T-helper 1 cell treated with Interleukin-12 subunit alpha and Interleukin-12 subunit beta and Interleukin-4 antibody, amounts not matched to agents 30 μg/mL and 1 μg/mL, for 36 hours (primary cell): ENCODE data around the gene PDE4B.

Experiments used
- H3K27ac Mint-ChIP-seq: one replicate; pipeline ENCODE4 v1.8.0; 2021; ENCODE audit warnings: mild to moderate bottlenecking, mixed read lengths
- H3K27me3 Mint-ChIP-seq: one replicate; pipeline ENCODE4 v1.8.0; 2021; ENCODE audit warnings: low read depth, mixed read lengths
- H3K36me3 Mint-ChIP-seq: one replicate; pipeline ENCODE4 v1.8.0; 2021; ENCODE audit warnings: low read depth, mixed read lengths
- H3K4me1 Mint-ChIP-seq: one replicate; pipeline ENCODE4 v1.8.0; 2021; ENCODE audit warnings: low read depth, mixed read lengths
- H3K4me3 Mint-ChIP-seq: one replicate; pipeline ENCODE4 v1.8.0; 2021; ENCODE audit warnings: mild to moderate bottlenecking, moderate library complexity, mixed read lengths
- H3K9me3 Mint-ChIP-seq: one replicate; pipeline ENCODE4 v1.8.0; 2021; ENCODE audit warnings: mixed read lengths

Gene PDE4B

GRCh38 chr1:66353257-66353656 is 560.6 kb downstream of the PDE4B start:
- H3K4me1 Mint-ChIP-seq: peaks cover 88% of the 10 kb centered on the region
- H3K4me3 Mint-ChIP-seq: no peak overlapping the region
- peaks cover 53% of the 10 kb centered on the region for H3K36me3 Mint-ChIP-seq
- H3K9me3 Mint-ChIP-seq: peaks cover 3% of the 10 kb centered on the region
- H3K27ac Mint-ChIP-seq: peak overlapping the region; percentile 43
- no peaks in the 10 kb centered on the region for H3K27me3 Mint-ChIP-seq

GRCh38 chr1:66354311-66355201 is 561.9 kb downstream of the PDE4B start:
- no peak overlapping the region for H3K4me3 Mint-ChIP-seq
- H3K9me3 Mint-ChIP-seq: peaks cover 3% of the 10 kb centered on the region
- H3K27me3 Mint-ChIP-seq: no peaks in the 10 kb centered on the region
- H3K4me1 Mint-ChIP-seq: peaks cover 88% of the 10 kb centered on the region
- no peak overlapping the region for H3K27ac Mint-ChIP-seq
- peaks cover 56% of the 10 kb centered on the region for H3K36me3 Mint-ChIP-seq

- H3K4me1 Mint-ChIP-seq: peaks cover 84% of the 10 kb centered on the region
- H3K4me3 Mint-ChIP-seq: no peak overlapping the region
- no peak overlapping the region for H3K27ac Mint-ChIP-seq
- H3K9me3 Mint-ChIP-seq: peaks cover 3% of the 10 kb centered on the region
- peaks cover 56% of the 10 kb centered on the region for H3K36me3 Mint-ChIP-seq
- H3K27me3 Mint-ChIP-seq: no peaks in the 10 kb centered on the region
Measured at GRCh38 chr1:66355756-66356155, 563.1 kb downstream of the PDE4B start.

GRCh38 chr1:66356605-66357004 is 563.9 kb downstream of the PDE4B start:
- no peak overlapping the region for H3K4me3 Mint-ChIP-seq
- H3K27ac Mint-ChIP-seq: no peak overlapping the region
- H3K36me3 Mint-ChIP-seq: peaks cover 59% of the 10 kb centered on the region
- H3K27me3 Mint-ChIP-seq: no peaks in the 10 kb centered on the region
- H3K9me3 Mint-ChIP-seq: peaks cover 3% of the 10 kb centered on the region
- peaks cover 78% of the 10 kb centered on the region for H3K4me1 Mint-ChIP-seq

- peaks cover 60% of the 10 kb centered on the region for H3K36me3 Mint-ChIP-seq
- H3K9me3 Mint-ChIP-seq: peaks cover 2% of the 10 kb centered on the region
- H3K4me3 Mint-ChIP-seq: no peak overlapping the region
- H3K27ac Mint-ChIP-seq: no peak overlapping the region
- no peaks in the 10 kb centered on the region for H3K27me3 Mint-ChIP-seq
- peaks cover 78% of the 10 kb centered on the region for H3K4me1 Mint-ChIP-seq
Measured at GRCh38 chr1:66357021-66357420, 564.3 kb downstream of the PDE4B start.

GRCh38 chr1:66357478-66358197 is 564.9 kb downstream of the PDE4B start:
- no peaks in the 10 kb centered on the region for H3K9me3 Mint-ChIP-seq
- no peaks in the 10 kb centered on the region for H3K27me3 Mint-ChIP-seq
- peaks cover 62% of the 10 kb centered on the region for H3K36me3 Mint-ChIP-seq
- H3K4me1 Mint-ChIP-seq: peaks cover 79% of the 10 kb centered on the region
- peak overlapping the region; percentile 10 for H3K27ac Mint-ChIP-seq
- peak overlapping the region; percentile 56 for H3K4me3 Mint-ChIP-seq

- H3K27ac Mint-ChIP-seq: no peak overlapping the region
- H3K4me3 Mint-ChIP-seq: no peak overlapping the region
- H3K36me3 Mint-ChIP-seq: peaks cover 65% of the 10 kb centered on the region
Measured at GRCh38 chr1:66359269-66359668, 566.6 kb downstream of the PDE4B start.

GRCh38 chr1:66359815-66360214 is 567.1 kb downstream of the PDE4B start:
- Mint-ChIP-seq H3K4me1 (peaks cover 72% of the 10 kb centered on the region), H3K4me3 (no peak overlapping the region), H3K27ac (no peak overlapping the region), H3K36me3 (peaks cover 70% of the 10 kb centered on the region), H3K27me3 (no peaks in the 10 kb centered on the region), H3K9me3 (no peaks in the 10 kb centered on the region)

More at GRCh38 chr1:66359269-66359668, 566.6 kb downstream of the PDE4B start:
- Mint-ChIP-seq H3K9me3 (no peaks in the 10 kb centered on the region), H3K27me3 (no peaks in the 10 kb centered on the region), H3K4me1 (peaks cover 72% of the 10 kb centered on the region)

- Mint-ChIP-seq H3K27ac (no peak overlapping the region), H3K27me3 (no peaks in the 10 kb centered on the region), H3K9me3 (no peaks in the 10 kb centered on the region), H3K4me3 (no peak overlapping the region), H3K36me3 (peaks cover 74% of the 10 kb centered on the region), H3K4me1 (peaks cover 72% of the 10 kb centered on the region)
Measured at GRCh38 chr1:66360285-66360724, 567.6 kb downstream of the PDE4B start.

- no peak overlapping the region for H3K4me3 Mint-ChIP-seq
- no peaks in the 10 kb centered on the region for H3K27me3 Mint-ChIP-seq
- no peaks in the 10 kb centered on the region for H3K9me3 Mint-ChIP-seq
- no peak overlapping the region for H3K27ac Mint-ChIP-seq
- H3K36me3 Mint-ChIP-seq: peaks cover 71% of the 10 kb centered on the region
- peaks cover 64% of the 10 kb centered on the region for H3K4me1 Mint-ChIP-seq
Measured at GRCh38 chr1:66364578-66365391, 572.1 kb downstream of the PDE4B start.

- Mint-ChIP-seq H3K4me1 (peaks cover 61% of the 10 kb centered on the region), H3K9me3 (no peaks in the 10 kb centered on the region), H3K27ac (no peak overlapping the region), H3K36me3 (peaks cover 71% of the 10 kb centered on the region), H3K4me3 (no peak overlapping the region), H3K27me3 (no peaks in the 10 kb centered on the region)
Measured at GRCh38 chr1:66365635-66366034, 572.9 kb downstream of the PDE4B start.

GRCh38 chr1:66366634-66367033 is 573.9 kb downstream of the PDE4B start:
- Mint-ChIP-seq H3K36me3 (peaks cover 76% of the 10 kb centered on the region), H3K27me3 (no peaks in the 10 kb centered on the region), H3K27ac (peak overlapping the region; percentile 78), H3K9me3 (no peaks in the 10 kb centered on the region), H3K4me3 (no peak overlapping the region), H3K4me1 (peaks cover 66% of the 10 kb centered on the region)

GRCh38 chr1:66367369-66367768 is 574.7 kb downstream of the PDE4B start:
- Mint-ChIP-seq H3K9me3 (no peaks in the 10 kb centered on the region), H3K36me3 (peaks cover 76% of the 10 kb centered on the region), H3K4me3 (no peak overlapping the region), H3K4me1 (peaks cover 66% of the 10 kb centered on the region), H3K27ac (peak overlapping the region; percentile 78), H3K27me3 (no peaks in the 10 kb centered on the region)

- Mint-ChIP-seq H3K4me3 (no peak overlapping the region), H3K27ac (no peak overlapping the region), H3K4me1 (peaks cover 69% of the 10 kb centered on the region), H3K27me3 (no peaks in the 10 kb centered on the region), H3K9me3 (no peaks in the 10 kb centered on the region), H3K36me3 (peaks cover 76% of the 10 kb centered on the region)
Measured at GRCh38 chr1:66368261-66368660, 575.6 kb downstream of the PDE4B start.
